Activated CD4-positive, alpha-beta T cell treated with anti-CD3 and anti-CD28 coated beads for 24 hours (primary cell): Measurements from ENCODE around the gene PGR.

Source experiments
- DNase-seq, 2 donors: peaks; one replicate each; pipeline ENCODE4 v3.0.0-alpha.2; 2020; ENCODE audit warnings: low read depth in 2 of 2

Gene PGR

GRCh38 chr11:101129203-101129943 lies at the start of gene PGR:
TSS of gene PGR (minus strand) at chr11:101129813. CDS start at chr11:101129070, 743 bp downstream.
- DNase-seq, result no peak

GRCh38 chr11:101176381-101176780 lies 46.8 kb upstream of the PGR start:
- DNase-seq, result no peak

- DNase-seq, result no peak
These were observed 40.3 kb upstream of the PGR start for GRCh38 chr11:101169944-101170343.

GRCh38 chr11:101166038-101166437 lies 36.4 kb upstream of the PGR start:
- no peak for DNase-seq

- no peak for DNase-seq
These were observed 28.5 kb upstream of the PGR start for GRCh38 chr11:101158119-101158518.

- DNase-seq, result no peak
These were observed 8.8 kb upstream of the PGR start for GRCh38 chr11:101138245-101138930.

GRCh38 chr11:101133190-101133589 lies 3.6 kb upstream of the PGR start:
- no peak for DNase-seq

GRCh38 chr11:101128571-101129202 lies 926 bp downstream of the PGR start:
- DNase-seq, result no peak

GRCh38 chr11:101127699-101128570 lies 1.7 kb downstream of the PGR start:
- DNase-seq, result no peak

GRCh38 chr11:101127197-101127698 lies 2.4 kb downstream of the PGR start:
- DNase-seq, result no peak

GRCh38 chr11:101126551-101127196 lies 2.9 kb downstream of the PGR start:
- DNase-seq, result no peak

GRCh38 chr11:101115671-101116160 lies 13.9 kb downstream of the PGR start:
- DNase-seq, result no peak

- DNase-seq, result no peak
These were observed 16.1 kb downstream of the PGR start for GRCh38 chr11:101113540-101113939.

GRCh38 chr11:101104716-101105115 lies 24.9 kb downstream of the PGR start:
- DNase-seq, result no peak

- DNase-seq, result no peak
These were observed 26.2 kb downstream of the PGR start for GRCh38 chr11:101103433-101103832.

GRCh38 chr11:101100601-101101000 lies 29.0 kb downstream of the PGR start:
- DNase-seq, result no peak

GRCh38 chr11:101096036-101096704 lies 33.4 kb downstream of the PGR start:
- no peak for DNase-seq

- no peak for DNase-seq
These were observed 37.8 kb downstream of the PGR start for GRCh38 chr11:101091781-101092180.

GRCh38 chr11:101090679-101091270 lies 38.8 kb downstream of the PGR start:
- no peak for DNase-seq

GRCh38 chr11:101083335-101083734 lies 46.3 kb downstream of the PGR start:
- no peak for DNase-seq
